Fibroblast of the aortic adventitia (primary cell): ENCODE measurements around the gene NGDN. TPM values are rescaled to one million over a fixed set of nuclear protein-coding genes. Genes with fewer than 3 reads are reported as not detected.
"Not testable (repeated sequence)": the region's sequence is repeated elsewhere in the genome, so short reads cannot be mapped to it uniquely, and the experiment has no call there.

Source experiments
- DNase-seq: peaks from one replicate; pipeline ENCODE4 v3.0.0-alpha.2; 2010; ENCODE audit warnings: low read depth
- H3K4me3 ChIP-seq: 2 replicates; pipeline ENCODE4 v1.5.1; 2011; ENCODE audit warnings: low read depth, mild to moderate bottlenecking, control low read depth, low read length, moderate library complexity
- total RNA-seq: library from RNA; depleted of rRNA; stranded (reverse); fragments of >200 nt; gene quantifications from 2 replicates; pipeline ENCODE4 v1.2.3, GENCODE V29; 2012; ENCODE audit warnings: low replicate concordance
- TF ChIP-seq, protein P1 (sequence below): IDR thresholded peaks from 2 replicates; pipeline ENCODE4 v1.5.1; 2011; ENCODE audit warnings: mild to moderate bottlenecking, low read length, control low read depth, inconsistent platforms; ENCODE audit not compliant: insufficient read depth

The NGDN gene, protein sequence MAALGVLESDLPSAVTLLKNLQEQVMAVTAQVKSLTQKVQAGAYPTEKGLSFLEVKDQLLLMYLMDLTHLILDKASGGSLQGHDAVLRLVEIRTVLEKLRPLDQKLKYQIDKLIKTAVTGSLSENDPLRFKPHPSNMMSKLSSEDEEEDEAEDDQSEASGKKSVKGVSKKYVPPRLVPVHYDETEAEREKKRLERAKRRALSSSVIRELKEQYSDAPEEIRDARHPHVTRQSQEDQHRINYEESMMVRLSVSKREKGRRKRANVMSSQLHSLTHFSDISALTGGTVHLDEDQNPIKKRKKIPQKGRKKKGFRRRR
- total RNA-seq, result 31.5 and 73.5 TPM in 2 replicates

DNA sequence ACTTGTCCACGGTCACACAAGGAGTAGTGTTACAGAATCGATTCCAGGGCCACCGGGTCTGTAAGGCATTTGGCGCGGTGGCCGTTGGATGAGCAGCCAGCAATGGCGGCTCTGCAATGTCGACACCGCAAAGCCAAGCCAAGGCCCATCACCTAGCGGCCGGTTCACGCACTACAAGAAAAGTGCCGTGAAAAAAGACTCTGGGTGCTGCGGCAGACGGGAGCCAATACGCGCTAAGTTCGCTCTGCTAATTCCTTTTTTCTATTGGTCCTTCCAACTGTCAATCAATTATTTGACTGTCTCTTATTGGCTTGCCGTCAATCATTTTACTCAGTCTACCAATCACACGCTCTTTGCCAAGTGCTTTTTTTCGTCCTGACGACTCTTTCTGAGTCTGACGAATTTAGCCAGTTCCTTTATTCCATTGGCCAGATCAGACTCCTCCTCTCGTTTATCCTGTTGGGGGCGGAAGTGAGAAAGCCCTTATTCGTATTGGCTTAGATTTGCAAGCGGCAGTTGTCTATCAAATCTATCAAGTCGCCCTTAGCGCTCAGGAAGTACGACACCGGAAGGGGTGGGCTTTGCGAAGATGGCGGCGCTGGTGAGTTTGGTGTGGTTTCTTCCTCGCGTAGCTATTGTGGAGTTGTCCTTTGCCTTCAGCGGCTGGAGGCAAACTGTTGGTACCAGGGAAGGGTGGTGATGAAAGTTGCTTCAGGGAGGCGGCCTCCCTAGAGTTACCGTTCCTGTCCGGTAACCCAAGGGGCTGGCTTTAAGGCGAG, at the start of gene NGDN:
NGDN (plus strand) TSS at position 577 of the 779 bp plus-strand sequence; CDS start at position 590, 13 bp downstream.
- DNase-seq, result peak; percentile 100
- H3K4me3 ChIP-seq, result peak within 1 kb of the TSS; percentile 97
- TF ChIP-seq, protein P1, sequence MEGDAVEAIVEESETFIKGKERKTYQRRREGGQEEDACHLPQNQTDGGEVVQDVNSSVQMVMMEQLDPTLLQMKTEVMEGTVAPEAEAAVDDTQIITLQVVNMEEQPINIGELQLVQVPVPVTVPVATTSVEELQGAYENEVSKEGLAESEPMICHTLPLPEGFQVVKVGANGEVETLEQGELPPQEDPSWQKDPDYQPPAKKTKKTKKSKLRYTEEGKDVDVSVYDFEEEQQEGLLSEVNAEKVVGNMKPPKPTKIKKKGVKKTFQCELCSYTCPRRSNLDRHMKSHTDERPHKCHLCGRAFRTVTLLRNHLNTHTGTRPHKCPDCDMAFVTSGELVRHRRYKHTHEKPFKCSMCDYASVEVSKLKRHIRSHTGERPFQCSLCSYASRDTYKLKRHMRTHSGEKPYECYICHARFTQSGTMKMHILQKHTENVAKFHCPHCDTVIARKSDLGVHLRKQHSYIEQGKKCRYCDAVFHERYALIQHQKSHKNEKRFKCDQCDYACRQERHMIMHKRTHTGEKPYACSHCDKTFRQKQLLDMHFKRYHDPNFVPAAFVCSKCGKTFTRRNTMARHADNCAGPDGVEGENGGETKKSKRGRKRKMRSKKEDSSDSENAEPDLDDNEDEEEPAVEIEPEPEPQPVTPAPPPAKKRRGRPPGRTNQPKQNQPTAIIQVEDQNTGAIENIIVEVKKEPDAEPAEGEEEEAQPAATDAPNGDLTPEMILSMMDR, result peak; percentile 87

DNA sequence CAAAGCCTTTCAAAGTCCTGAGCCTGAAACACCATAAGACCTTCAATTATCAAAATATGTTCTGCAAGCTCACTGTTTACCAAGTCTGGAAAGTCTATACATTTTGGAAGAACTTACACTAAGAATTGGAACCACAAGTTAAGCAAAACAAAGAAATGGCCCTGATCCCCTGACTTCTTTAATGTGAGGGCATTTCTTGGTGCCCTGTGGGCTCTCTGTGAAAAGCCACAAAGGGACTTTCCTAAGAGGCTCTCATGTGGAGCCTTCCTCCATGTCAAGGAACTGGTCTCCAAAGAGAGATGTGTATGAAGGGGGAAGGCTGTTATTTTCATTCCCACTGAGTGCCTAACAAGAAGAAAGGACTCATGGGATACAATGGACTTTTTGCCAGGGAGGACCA, 47.9 kb upstream of the NGDN start:
- no peak overlapping the region for H3K4me3 ChIP-seq
- no peak for DNase-seq
- TF ChIP-seq, protein P1, result no peak

DNA sequence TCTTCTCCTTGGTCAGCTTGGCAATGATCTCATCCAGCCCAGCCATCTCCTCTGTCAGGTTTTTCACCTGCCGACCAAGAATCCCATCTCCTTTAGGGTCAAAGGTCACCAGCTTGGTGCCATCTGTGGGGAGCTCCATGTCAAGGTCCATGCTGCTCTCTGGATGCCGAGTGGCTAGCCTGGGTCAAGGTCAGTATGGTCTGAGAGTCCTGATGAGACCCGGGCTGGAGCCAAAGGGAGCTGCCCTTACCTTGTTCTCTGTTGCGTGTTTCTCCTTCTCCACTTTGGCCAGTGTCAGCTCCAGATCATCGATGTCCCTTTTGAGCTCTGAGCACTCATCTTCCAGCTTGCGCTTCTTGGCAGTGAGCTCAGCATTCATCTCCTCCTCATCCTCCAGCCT, 45.8 kb upstream of the NGDN start:
- TF ChIP-seq, protein P1, result no peak

DNA sequence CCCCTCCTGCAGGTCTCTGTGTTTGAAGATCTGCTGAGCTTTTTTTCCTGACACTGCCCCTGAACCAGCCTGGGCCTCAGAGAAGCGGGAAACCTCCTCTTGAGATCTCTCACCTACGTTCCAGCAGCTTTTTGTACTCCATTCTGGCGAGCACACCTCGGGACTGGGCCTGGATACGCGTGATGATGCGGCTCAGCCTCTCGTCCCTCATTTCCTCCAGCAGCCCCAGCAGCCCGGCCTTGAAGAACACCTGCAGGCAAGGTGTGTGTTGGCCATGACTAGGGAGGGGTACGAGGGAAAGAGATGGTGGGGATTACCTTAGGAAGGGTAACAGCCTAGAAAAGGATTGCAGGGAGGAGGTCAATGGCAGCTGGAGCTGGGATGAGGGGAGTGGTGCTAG, 44.3 kb upstream of the NGDN start:
- TF ChIP-seq, protein P1, result no peak
- DNase-seq, result no peak
- no peak overlapping the region for H3K4me3 ChIP-seq

More for the DNA sequence above, 45.8 kb upstream of the NGDN start:
- H3K4me3 ChIP-seq, result no peak overlapping the region
- DNase-seq, result no peak

DNA sequence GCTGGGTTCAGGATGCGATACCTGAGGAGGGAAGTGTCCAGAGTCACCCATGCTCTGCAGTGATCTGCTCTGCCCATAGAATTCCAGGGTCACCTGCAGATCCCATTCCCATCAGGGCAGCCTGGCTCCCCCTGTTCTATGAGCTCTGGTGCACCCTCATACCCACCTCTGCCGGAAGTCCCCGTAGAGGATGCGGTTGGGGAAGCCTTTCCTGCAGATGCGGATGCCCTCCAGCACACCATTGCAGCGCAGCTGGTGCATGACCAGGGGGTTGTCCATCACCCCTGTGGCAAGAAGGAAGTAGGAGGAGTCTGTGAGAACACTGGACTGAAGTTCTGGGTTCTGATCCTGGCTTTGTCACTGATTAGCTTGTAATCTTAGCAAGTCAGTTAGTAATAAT, 43.7 kb upstream of the NGDN start:
- DNase-seq, H3K4me3 ChIP-seq: not testable (repeated sequence)

DNA sequence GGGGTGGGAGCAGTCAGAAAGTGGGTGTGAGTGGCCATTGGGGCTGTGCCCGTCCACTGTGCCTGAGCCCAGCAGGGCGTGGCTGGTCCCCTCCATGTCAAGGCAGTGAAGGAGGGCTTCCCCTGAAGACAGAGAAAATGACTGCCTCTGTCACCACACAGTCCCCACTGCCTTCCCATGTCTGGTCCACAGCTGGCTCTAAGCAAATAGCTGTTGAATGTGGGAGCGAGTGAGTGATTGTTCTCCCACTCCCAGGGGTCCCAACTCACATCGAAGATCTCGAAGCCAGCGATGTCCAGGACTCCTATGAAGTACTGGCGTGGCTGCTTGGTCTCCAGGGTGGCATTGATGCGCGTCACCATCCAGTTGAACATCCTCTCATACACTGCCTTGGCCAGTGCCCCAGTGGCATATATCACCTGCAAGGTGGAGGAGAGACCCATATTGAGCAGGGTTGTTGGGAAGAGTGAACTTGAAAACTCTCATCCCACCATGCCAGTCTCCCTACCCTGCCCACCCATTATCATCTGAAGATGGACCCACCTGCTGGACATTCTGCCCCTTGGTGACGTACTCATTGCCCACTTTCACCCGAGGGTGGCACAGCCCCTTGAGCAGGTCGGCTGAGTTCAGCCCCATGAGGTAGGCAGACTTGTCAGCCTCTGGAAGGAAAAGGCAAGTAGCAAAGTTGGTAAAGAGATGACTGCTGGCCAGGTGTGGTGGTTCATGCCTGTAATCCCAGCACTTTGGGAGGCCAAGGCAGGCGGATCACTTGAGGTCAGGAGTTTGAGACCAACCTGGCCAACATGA, 40.6 kb upstream of the NGDN start:
- DNase-seq, result no peak
- TF ChIP-seq, protein P1, result no peak

More for the DNA sequence above, 40.6 kb upstream of the NGDN start:
- H3K4me3 ChIP-seq, result no peak overlapping the region
